LNCAP (cell line): ENCODE results near the gene TRMT6.

Experiments used
- CTCF ChIP-seq: fragments of 450-650 bp; IDR thresholded peaks from 2 replicates; pipeline ENCODE4 v1.5.1; 2017; ENCODE audit warnings: mild to moderate bottlenecking

TRMT6 gene

GRCh38 chr20:5893621-5894020, 56.7 kb downstream of the TRMT6 start:
- TF ChIP-seq CTCF = no peak

GRCh38 chr20:5893052-5893451, 57.3 kb downstream of the TRMT6 start:
- TF ChIP-seq CTCF = no peak

- TF ChIP-seq CTCF = no peak
Measured at GRCh38 chr20:5890773-5891441, 59.4 kb downstream of the TRMT6 start.

DNA sequence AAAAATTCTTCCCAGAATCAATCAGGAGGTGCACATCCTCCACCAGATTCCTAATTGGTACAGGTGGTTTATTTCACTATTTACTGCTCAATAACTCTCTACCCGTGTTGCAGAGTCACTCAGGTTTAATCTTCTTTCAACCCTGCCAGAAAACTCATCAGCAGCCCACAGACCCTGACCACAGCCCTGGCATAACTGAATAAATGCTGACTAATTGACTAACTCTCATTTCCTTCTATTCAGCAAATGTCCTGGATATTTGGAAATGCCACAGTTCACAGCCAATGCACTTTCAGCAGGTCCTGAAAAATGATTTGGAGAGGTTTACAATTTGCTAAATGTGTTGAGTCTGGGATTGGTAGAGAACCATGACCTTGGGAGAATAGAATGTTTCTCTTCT, 62.3 kb downstream of the TRMT6 start:
- TF ChIP-seq CTCF = no peak

GRCh38 chr20:5887386-5887785, 62.9 kb downstream of the TRMT6 start:
- no peak for TF ChIP-seq CTCF
